ENCODE results near the gene ANO10.
"Not testable (repeated sequence)": the region's sequence is repeated elsewhere in the genome, so short reads cannot be mapped to it uniquely, and the experiment has no call there.

ANO10 gene

GRCh38 chr3:43621656-43622432, at the start of gene ANO10:
Gene ANO10, minus strand, starts transcription at chr3:43622011. Its CDS starts 16,159 bp downstream, at chr3:43605852.
- peak; percentile 93 for DNase-seq

- DNase-seq = no peak
These were observed 49.1 kb upstream of the ANO10 start for GRCh38 chr3:43670635-43671522.

- DNase-seq = not testable (repeated sequence)
These were observed 43.2 kb upstream of the ANO10 start for GRCh38 chr3:43665011-43665410.

GRCh38 chr3:43661376-43661775, 39.6 kb upstream of the ANO10 start:
- not testable (repeated sequence) for DNase-seq

- no peak for DNase-seq
These were observed 37.6 kb upstream of the ANO10 start for GRCh38 chr3:43659250-43659880.

- not testable (repeated sequence) for DNase-seq
These were observed 34.6 kb upstream of the ANO10 start for GRCh38 chr3:43656390-43656789.

- no peak for DNase-seq
These were observed 28.5 kb upstream of the ANO10 start for GRCh38 chr3:43650345-43650744.

- no peak for DNase-seq
These were observed 27.7 kb upstream of the ANO10 start for GRCh38 chr3:43649365-43649968.

- no peak for DNase-seq
These were observed 27.1 kb upstream of the ANO10 start for GRCh38 chr3:43648957-43649356.

- no peak for DNase-seq
These were observed 25.7 kb upstream of the ANO10 start for GRCh38 chr3:43647331-43648166.

GRCh38 chr3:43644443-43644842, 22.6 kb upstream of the ANO10 start:
- no peak for DNase-seq

- no peak for DNase-seq
These were observed 19.7 kb upstream of the ANO10 start for GRCh38 chr3:43641306-43642114.

GRCh38 chr3:43640681-43641080, 18.9 kb upstream of the ANO10 start:
- DNase-seq = no peak

GRCh38 chr3:43638594-43639447, 17.0 kb upstream of the ANO10 start:
- no peak for DNase-seq

- DNase-seq = no peak
These were observed 15.9 kb upstream of the ANO10 start for GRCh38 chr3:43637702-43638101.

- DNase-seq = no peak
These were observed 11.2 kb upstream of the ANO10 start for GRCh38 chr3:43632986-43633385.

- no peak for DNase-seq
These were observed 10.5 kb upstream of the ANO10 start for GRCh38 chr3:43632269-43632733.

GRCh38 chr3:43629741-43630140, 7.9 kb upstream of the ANO10 start:
- no peak for DNase-seq

- DNase-seq = no peak
These were observed 7.4 kb upstream of the ANO10 start for GRCh38 chr3:43629257-43629656.

- no peak for DNase-seq
These were observed 5.5 kb upstream of the ANO10 start for GRCh38 chr3:43627360-43627759.
